OCI-LY7 (cell line): ENCODE data around the gene FRRS1. TPM values are rescaled to one million over a fixed set of nuclear protein-coding genes. Genes with fewer than 3 reads are reported as not detected.

Experiments used
- BruUV-seq: library from RNA; stranded (reverse); fragments of 400-500 nt; replicated peaks from 2 replicates; lab custom pipeline; 2021; lab: Mats Ljungman, UMichigan
- CTCF ChIA-PET: fragments of 300-600 bp; sonication (Branson Sonifier 250); formaldehyde crosslinking; loops from one replicate; lab custom pipeline; 2022; ENCODE audit warnings: antibody characterized with exemption; ENCODE audit not compliant: unreplicated experiment; lab: Charles Lee
- POLR2A ChIA-PET: fragments of 300-600 bp; sonication (Branson Sonifier 250); formaldehyde crosslinking; loops from one replicate; lab custom pipeline; 2022; ENCODE audit warnings: antibody characterized with exemption; lab: Charles Lee
- DNase-seq: peaks from one replicate; pipeline ENCODE4 v3.0.0-alpha.2; 2015; ENCODE audit warnings: low spot score
- H2AFZ ChIP-seq: fragments of 200-600 bp; sonication (generic), shearing (Covaris generic); 2 replicates; pipeline ENCODE4 v1.6.1; 2014; ENCODE audit warnings: mild to moderate bottlenecking, antibody characterized with exemption, low read length, moderate library complexity
- H3K27ac ChIP-seq: fragments of 200-600 bp; sonication (generic); 2 replicates; pipeline ENCODE4 v1.5.1; 2014; ENCODE audit warnings: mixed run types, low read depth, mild to moderate bottlenecking, moderate library complexity, low read length, inconsistent platforms; ENCODE audit not compliant: poor library complexity, severe bottlenecking
- H3K36me3 ChIP-seq: fragments of 200-600 bp; sonication (generic); 2 replicates; pipeline ENCODE4 v1.6.1; 2014; ENCODE audit warnings: mild to moderate bottlenecking, antibody characterized with exemption, low read length, moderate library complexity, mixed read lengths; ENCODE audit not compliant: insufficient read depth
- H3K4me1 ChIP-seq: fragments of 200-600 bp; sonication (generic); 2 replicates; pipeline ENCODE4 v1.5.1; 2014; ENCODE audit warnings: mild to moderate bottlenecking, low read length; ENCODE audit not compliant: insufficient read depth, poor library complexity, severe bottlenecking
- H3K4me2 ChIP-seq: fragments of 200-600 bp; sonication (generic); 2 replicates; pipeline ENCODE4 v1.6.1; 2014; ENCODE audit warnings: mild to moderate bottlenecking, low read length
- H3K4me3 ChIP-seq: fragments of 200-600 bp; sonication (generic); 2 replicates; pipeline ENCODE4 v1.5.1; 2014; ENCODE audit warnings: mild to moderate bottlenecking, low read depth, low read length; ENCODE audit not compliant: poor library complexity, severe bottlenecking
- H3K79me2 ChIP-seq: fragments of 200-600 bp; sonication (generic); 2 replicates; pipeline ENCODE4 v1.6.1; 2016; ENCODE audit warnings: low read depth, mild to moderate bottlenecking, low read length, moderate library complexity, mixed read lengths; ENCODE audit not compliant: insufficient read depth
- H3K9me2 ChIP-seq: fragments of 200-600 bp; sonication (generic); 2 replicates; pipeline ENCODE4 v1.6.1; 2016; ENCODE audit warnings: mild to moderate bottlenecking, low read length, mixed read lengths; ENCODE audit not compliant: insufficient read depth
- H3K9me3 ChIP-seq: fragments of 200-600 bp; sonication (generic); 2 replicates; pipeline ENCODE4 v1.6.1; 2014; ENCODE audit warnings: mild to moderate bottlenecking, mixed run types, low read length, mixed read lengths
- H4K20me1 ChIP-seq: fragments of 200-600 bp; sonication (generic); 2 replicates; pipeline ENCODE4 v1.6.1; 2014; ENCODE audit warnings: mild to moderate bottlenecking, antibody characterized with exemption, low read length, moderate library complexity, mixed read lengths; ENCODE audit not compliant: insufficient read depth
- EZH2phosphoT487 ChIP-seq: fragments of 200-600 bp; sonication (generic); IDR thresholded peaks from 2 replicates; pipeline ENCODE4 v1.6.1; 2018; ENCODE audit warnings: low read depth, borderline replicate concordance, mild to moderate bottlenecking, mixed run types, antibody characterized with exemption, low read length, moderate library complexity, mixed read lengths
- intact Hi-C: fragments of 100-400 bp; cut with micrococcal nuclease; formaldehyde crosslinking; loops from one replicate; pipeline ENCODE4 v1.10.0; 2022; ENCODE audit not compliant: unreplicated experiment
- total RNA-seq, 2 experiments: library from RNA; depleted of rRNA in 1 of 2; stranded (reverse); fragments of >200 nt in 1 of 2; shearing (Covaris generic) in 1 of 2; gene quantifications; 2 replicates each; pipeline ENCODE4 v1.2.3, GENCODE V29; 2014 to 2022
- TF ChIP-seq, protein P1 (sequence below): fragments of 200-600 bp; sonication (generic); conservative IDR thresholded peaks from 2 replicates; pipeline ENCODE4 v1.5.1; 2014; ENCODE audit warnings: mild to moderate bottlenecking, antibody characterized with exemption, low read length, moderate library complexity, mixed read lengths

The FRRS1 gene
- total RNA-seq, 2 experiments from 2014 or later, result 4.5 to 6.5 TPM

DNA sequence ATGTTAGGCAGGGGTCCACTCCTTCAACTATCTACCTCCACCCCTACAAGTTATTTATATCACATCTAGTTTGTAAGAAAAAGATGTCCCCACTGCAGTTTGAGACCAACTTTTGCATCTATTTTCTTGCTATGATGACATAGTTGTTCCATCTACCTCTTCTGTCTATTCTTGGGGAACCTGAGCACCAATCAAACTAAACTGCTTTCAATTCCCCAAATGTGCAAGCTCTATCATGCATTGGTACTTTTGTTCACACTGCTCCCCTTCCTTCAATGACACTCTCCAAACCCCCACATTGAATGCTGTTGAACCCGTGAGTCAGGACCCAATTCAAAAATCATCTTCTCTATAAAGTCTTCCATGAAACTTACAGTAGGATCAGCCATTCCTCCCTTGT is 16.0 kb upstream of the FRRS1 start:
- Histone ChIP-seq H3K79me2 (no peaks in the 10 kb centered on the region), H3K4me2 (no peak overlapping the region), H3K27ac (no peak overlapping the region), H3K4me3 (no peak overlapping the region), H3K9me2 (no peaks in the 10 kb centered on the region), H2AFZ (no peak overlapping the region), H3K36me3 (no peaks in the 10 kb centered on the region), H3K9me3 (no peaks in the 10 kb centered on the region), H4K20me1 (no peaks in the 10 kb centered on the region), H3K4me1 (peaks cover 16% of the 10 kb centered on the region)
- TF ChIP-seq, protein P1, sequence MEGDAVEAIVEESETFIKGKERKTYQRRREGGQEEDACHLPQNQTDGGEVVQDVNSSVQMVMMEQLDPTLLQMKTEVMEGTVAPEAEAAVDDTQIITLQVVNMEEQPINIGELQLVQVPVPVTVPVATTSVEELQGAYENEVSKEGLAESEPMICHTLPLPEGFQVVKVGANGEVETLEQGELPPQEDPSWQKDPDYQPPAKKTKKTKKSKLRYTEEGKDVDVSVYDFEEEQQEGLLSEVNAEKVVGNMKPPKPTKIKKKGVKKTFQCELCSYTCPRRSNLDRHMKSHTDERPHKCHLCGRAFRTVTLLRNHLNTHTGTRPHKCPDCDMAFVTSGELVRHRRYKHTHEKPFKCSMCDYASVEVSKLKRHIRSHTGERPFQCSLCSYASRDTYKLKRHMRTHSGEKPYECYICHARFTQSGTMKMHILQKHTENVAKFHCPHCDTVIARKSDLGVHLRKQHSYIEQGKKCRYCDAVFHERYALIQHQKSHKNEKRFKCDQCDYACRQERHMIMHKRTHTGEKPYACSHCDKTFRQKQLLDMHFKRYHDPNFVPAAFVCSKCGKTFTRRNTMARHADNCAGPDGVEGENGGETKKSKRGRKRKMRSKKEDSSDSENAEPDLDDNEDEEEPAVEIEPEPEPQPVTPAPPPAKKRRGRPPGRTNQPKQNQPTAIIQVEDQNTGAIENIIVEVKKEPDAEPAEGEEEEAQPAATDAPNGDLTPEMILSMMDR, result no peak
- no peak for TF ChIP-seq EZH2phosphoT487
- intact Hi-C loops, result no loop called here
- no TSS peak for BruUV-seq
- DNase-seq, result no peak
- CTCF ChIA-PET, result no interaction called here
- POLR2A ChIA-PET, result no interaction called here

DNA sequence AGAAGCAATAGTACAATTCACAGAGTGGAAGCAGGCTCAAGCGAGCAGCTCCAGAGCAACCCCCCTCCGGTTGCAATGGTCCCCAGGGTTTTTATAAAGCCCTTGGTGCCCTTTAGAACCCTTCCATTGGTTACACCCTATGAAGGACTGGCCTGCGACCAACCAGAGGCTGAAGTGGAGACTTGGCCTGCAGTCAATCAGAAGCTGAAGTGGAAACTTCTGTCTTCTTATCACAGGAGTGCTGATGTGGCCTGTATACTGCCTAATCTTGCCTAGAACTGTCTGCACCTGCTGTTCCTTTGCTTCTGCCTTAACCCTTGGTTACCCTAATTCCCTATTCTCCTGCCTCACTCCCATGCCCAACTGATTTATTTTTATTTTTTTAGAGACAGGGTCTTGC is 15.4 kb upstream of the FRRS1 start:
- Histone ChIP-seq H3K9me3 (no peaks in the 10 kb centered on the region), H3K4me2 (no peak overlapping the region), H2AFZ (no peak overlapping the region), H3K79me2 (no peaks in the 10 kb centered on the region), H3K9me2 (no peaks in the 10 kb centered on the region), H4K20me1 (no peaks in the 10 kb centered on the region), H3K36me3 (no peaks in the 10 kb centered on the region), H3K4me1 (peaks cover 12% of the 10 kb centered on the region), H3K4me3 (no peak overlapping the region), H3K27ac (no peak overlapping the region)
- no peak for DNase-seq
- intact Hi-C loops, result no loop called here
- BruUV-seq, result no TSS peak
- ChIA-PET CTCF (no interaction called here), POLR2A (interaction anchor here (0.6 kb wide), 1 partner anchor 130 kb away, joined by 3 read pairs; no protein-coding TSS in a partner anchor)
- no peak for TF ChIP-seq EZH2phosphoT487
- TF ChIP-seq, protein P1, result no peak

DNA sequence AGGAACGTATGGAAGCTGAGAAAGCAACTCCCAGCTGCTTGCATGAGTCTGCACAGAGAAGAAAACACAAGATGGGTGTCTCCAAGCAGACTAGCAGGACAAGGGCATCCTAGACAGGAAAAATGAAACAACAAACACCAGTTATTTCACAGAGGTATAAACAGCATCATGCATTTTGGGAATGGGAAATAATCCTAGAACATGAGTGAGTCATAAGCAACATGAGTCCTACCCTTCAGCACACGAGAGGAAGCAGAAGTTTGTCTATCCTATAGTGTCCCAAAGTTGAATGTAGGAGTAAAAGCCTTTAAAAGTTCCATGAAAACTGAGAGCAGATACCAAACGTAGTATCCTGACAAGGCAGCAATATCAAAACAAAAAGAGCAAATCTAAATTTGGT is 11.3 kb upstream of the FRRS1 start:
- Histone ChIP-seq H3K36me3 (no peaks in the 10 kb centered on the region), H3K9me3 (no peaks in the 10 kb centered on the region), H4K20me1 (no peaks in the 10 kb centered on the region), H3K27ac (no peak overlapping the region), H3K4me2 (no peak overlapping the region), H2AFZ (no peak overlapping the region), H3K79me2 (no peaks in the 10 kb centered on the region), H3K4me3 (no peak overlapping the region), H3K9me2 (no peaks in the 10 kb centered on the region), H3K4me1 (no peaks in the 10 kb centered on the region)
- TF ChIP-seq, protein P1, result no peak
- TF ChIP-seq EZH2phosphoT487, result no peak
- ChIA-PET POLR2A (interaction anchor here (0.6 to 0.7 kb wide), 2 partner anchors 17 to 151 kb away, joined by 3 to 4 read pairs; no protein-coding TSS in a partner anchor), CTCF (no interaction called here)
- DNase-seq, result no peak
- intact Hi-C loops, result no loop called here
- BruUV-seq, result no TSS peak
